Uterus (tissue), 2 donors: Measurements from ENCODE around the gene TMC6.
"Not testable (repeated sequence)": the region's sequence is repeated elsewhere in the genome, so short reads cannot be mapped to it uniquely, and the experiment has no call there.

Source experiments
- CTCF ChIP-seq, 4 experiments: fragments of 200-600 bp in 2 of 4; fragments of 450-650 bp in 2 of 4; sonication (generic) in 2 of 4; IDR thresholded peaks; one replicate each; pipeline ENCODE4 v1.5.1; 2016 to 2019; ENCODE audit warnings: antibody characterized with exemption in 4 of 4, mild to moderate bottlenecking in 2 of 4, moderate library complexity in 1 of 4
- POLR2A ChIP-seq, 2 donors: fragments of 450-650 bp; IDR thresholded peaks; one replicate each; pipeline ENCODE4 v1.6.1; 2016; ENCODE audit warnings: antibody characterized with exemption in 2 of 2, mild to moderate bottlenecking in 1 of 2, moderate library complexity in 1 of 2

- not testable (repeated sequence) for TF ChIP-seq CTCF, POLR2A (IDR thresholded peaks at IDR 0.05)
These were observed 43.2 kb upstream of the TMC6 start for GRCh38 chr17:78171591-78172248.
